Tibial nerve (tissue), 4 donors: ENCODE results near the gene SRSF1.

Experiments
- CTCF ChIP-seq, 5 experiments: fragments of 200-600 bp in 3 of 5; fragments of 450-650 bp in 2 of 5; sonication (generic) in 3 of 5; IDR thresholded peaks; one replicate each; pipeline ENCODE4 v1.5.1; 2016 to 2019; ENCODE audit warnings: antibody characterized with exemption in 5 of 5, mild to moderate bottlenecking in 3 of 5, moderate library complexity in 2 of 5
- EP300 ChIP-seq, 2 donors: sonication (generic); formaldehyde crosslinking; IDR thresholded peaks; one replicate each; pipeline ENCODE4 v1.6.1; 2017; ENCODE audit warnings: antibody characterized with exemption in 2 of 2, mild to moderate bottlenecking in 1 of 2
- POLR2A ChIP-seq, 2 donors: fragments of 450-650 bp; IDR thresholded peaks; one replicate each; pipeline ENCODE4 v1.6.1; 2017; ENCODE audit warnings: antibody characterized with exemption in 2 of 2, mild to moderate bottlenecking in 2 of 2, moderate library complexity in 2 of 2

GRCh38 chr17:57999496-58000017 is 7.5 kb downstream of the SRSF1 start:
- no peak for TF ChIP-seq POLR2A (IDR thresholded peaks at IDR 0.05)
- TF ChIP-seq CTCF (IDR thresholded peaks at IDR 0.05) = peak; percentile 60 to 84 (median 72)
- peak in 1 of 2 donors; percentile 25 for TF ChIP-seq EP300 (IDR thresholded peaks at IDR 0.05)
